Endodermal cell (in vitro differentiated cells): Measurements from ENCODE around the gene MSX1. TPM values are rescaled to one million over a fixed set of nuclear protein-coding genes. Genes with fewer than 3 reads are reported as not detected.

Source experiments
- DNase-seq: peaks from one replicate; pipeline ENCODE4 v3.0.0-alpha.2; 2017
- H3K27ac ChIP-seq: 2 replicates; pipeline ENCODE4 v1.5.1; 2013; ENCODE audit warnings: mild to moderate bottlenecking, low read depth, low read length, moderate library complexity
- H3K27me3 ChIP-seq: 2 replicates; pipeline ENCODE4 v1.6.1; 2013; ENCODE audit warnings: mild to moderate bottlenecking, low read length, moderate library complexity; ENCODE audit not compliant: insufficient read depth, control insufficient read depth, poor library complexity, severe bottlenecking
- H3K36me3 ChIP-seq: 2 replicates; pipeline ENCODE4 v1.7.0; 2013; ENCODE audit warnings: mild to moderate bottlenecking, low read length, moderate library complexity; ENCODE audit not compliant: control insufficient read depth, insufficient read depth
- H3K4me1 ChIP-seq: one replicate; pipeline ENCODE4 v1.7.0; 2013; ENCODE audit warnings: low read length; ENCODE audit not compliant: control insufficient read depth, insufficient read depth
- H3K4me3 ChIP-seq: 2 replicates; pipeline ENCODE4 v1.5.1; 2013; ENCODE audit warnings: mild to moderate bottlenecking, low read length, moderate library complexity
- H3K9ac ChIP-seq: 2 replicates; pipeline ENCODE4 v1.6.1; 2013; ENCODE audit warnings: mild to moderate bottlenecking, low read length, moderate library complexity; ENCODE audit not compliant: poor library complexity, severe bottlenecking; ENCODE audit errors: extremely low read depth
- H3K9me3 ChIP-seq: 2 replicates; pipeline ENCODE4 v1.6.1; 2013; ENCODE audit warnings: mild to moderate bottlenecking, low read length, moderate library complexity; ENCODE audit not compliant: control insufficient read depth
- H3K27ac Mint-ChIP-seq: 2 replicates; pipeline ENCODE4 v1.8.0; 2020; ENCODE audit warnings: mixed read lengths
- H3K27me3 Mint-ChIP-seq: 2 replicates; pipeline ENCODE4 v1.8.0; 2021; ENCODE audit warnings: mild to moderate bottlenecking, mixed read lengths; ENCODE audit not compliant: insufficient read depth
- H3K36me3 Mint-ChIP-seq: 2 replicates; pipeline ENCODE4 v1.8.0; 2020; ENCODE audit warnings: low read depth, mixed read lengths
- H3K4me1 Mint-ChIP-seq: 2 replicates; pipeline ENCODE4 v1.8.0; 2020; ENCODE audit warnings: mixed read lengths
- H3K4me3 Mint-ChIP-seq: 2 replicates; pipeline ENCODE4 v1.8.0; 2020; ENCODE audit warnings: mild to moderate bottlenecking, moderate library complexity, mixed read lengths
- H3K9me3 Mint-ChIP-seq: 2 replicates; pipeline ENCODE4 v1.8.0; 2020; ENCODE audit warnings: mild to moderate bottlenecking, mixed read lengths
- CTCF ChIP-seq: fragments of 200-600 bp; sonication (generic); conservative IDR thresholded peaks from 2 replicates; pipeline ENCODE4 v1.5.0; 2021; ENCODE audit warnings: antibody characterized with exemption, mild to moderate bottlenecking
- WGBS, 2 experiments: methylation state at CpG; one replicate each; pipeline versions ENCODE4 v1.1.5 to v1.1.7; 2013; ENCODE audit warnings: missing lambda C conversion rate in 2 of 2, mixed read lengths in 1 of 2; ENCODE audit not compliant: insufficient coverage in 1 of 2, insufficient read length in 1 of 2; 5-methylcytosine and 5-hydroxymethylcytosine counted together
- total RNA-seq, 2 donors: library from RNA; stranded (reverse); fragmentation: NEBNext Ultra II Directional in 1 of 2; extraction: Animal tissue kit (Norgen Biotek cat#: 25700) in 1 of 2; gene quantifications; 2 replicates in 1 of 2; 3 replicates in 1 of 2; pipeline ENCODE4 v1.2.1, GENCODE V29; 2021

The MSX1 gene
- total RNA-seq, 2 donors from 2014 or later, result 0.46 to 1.3 TPM

GRCh38 chr4:4888695-4889094 lies 29.2 kb downstream of the MSX1 start:
- peak; percentile 44 for TF ChIP-seq CTCF
- Histone ChIP-seq H3K9ac (no peak overlapping the region), H3K27ac (no peak overlapping the region), H3K4me3 (no peak overlapping the region), H3K9me3 (no peaks in the 10 kb centered on the region), H3K4me1 (no peaks in the 10 kb centered on the region), H3K36me3 (no peaks in the 10 kb centered on the region), H3K27me3 (peaks cover 15% of the 10 kb centered on the region)
- WGBS, 2 experiments, result 76 to 86% methylated on average over 3 to 5 of the region's 5 CpGs
- Mint-ChIP-seq H3K36me3 (no peaks in the 10 kb centered on the region), H3K4me3 (no peak overlapping the region), H3K27ac (no peak overlapping the region), H3K4me1 (no peaks in the 10 kb centered on the region), H3K9me3 (no peaks in the 10 kb centered on the region), H3K27me3 (peaks cover 66% of the 10 kb centered on the region)
- peak; percentile 56 for DNase-seq

GRCh38 chr4:4889781-4890180 lies 30.3 kb downstream of the MSX1 start:
- Histone ChIP-seq H3K27ac (no peak overlapping the region), H3K9me3 (no peaks in the 10 kb centered on the region), H3K4me1 (no peaks in the 10 kb centered on the region), H3K9ac (no peak overlapping the region), H3K36me3 (no peaks in the 10 kb centered on the region), H3K4me3 (no peak overlapping the region), H3K27me3 (peaks cover 20% of the 10 kb centered on the region)
- no peaks in the 10 kb centered on the region for H3K4me1 Mint-ChIP-seq
- no peaks in the 10 kb centered on the region for H3K9me3 Mint-ChIP-seq
- no peak overlapping the region for H3K4me3 Mint-ChIP-seq
- peaks cover 69% of the 10 kb centered on the region for H3K27me3 Mint-ChIP-seq
- DNase-seq, result no peak
- no peak overlapping the region for H3K27ac Mint-ChIP-seq
- no peaks in the 10 kb centered on the region for H3K36me3 Mint-ChIP-seq
- TF ChIP-seq CTCF, result no peak
- 83 to 91% methylated on average over 4 to 9 of the region's 9 CpGs for WGBS, 2 experiments

GRCh38 chr4:4890574-4891255 lies 31.2 kb downstream of the MSX1 start:
- Mint-ChIP-seq H3K27ac (no peak overlapping the region), H3K27me3 (peaks cover 66% of the 10 kb centered on the region)
- no peak for TF ChIP-seq CTCF

More at GRCh38 chr4:4890574-4891255, 31.2 kb downstream of the MSX1 start:
- WGBS, 2 experiments, result 84 to 89% methylated on average over 7 of the region's 7 CpGs
- Histone ChIP-seq H3K4me3 (no peak overlapping the region), H3K36me3 (no peaks in the 10 kb centered on the region), H3K27me3 (peaks cover 22% of the 10 kb centered on the region), H3K9ac (no peak overlapping the region), H3K4me1 (no peaks in the 10 kb centered on the region), H3K27ac (no peak overlapping the region), H3K9me3 (no peaks in the 10 kb centered on the region)
- Mint-ChIP-seq H3K36me3 (no peaks in the 10 kb centered on the region), H3K4me3 (no peak overlapping the region), H3K4me1 (no peaks in the 10 kb centered on the region), H3K9me3 (no peaks in the 10 kb centered on the region)
- no peak for DNase-seq
